GM04503 (cell line): Measurements from ENCODE around the gene PCDHGB2.
"Not testable (repeated sequence)": the region's sequence is repeated elsewhere in the genome, so short reads cannot be mapped to it uniquely, and the experiment has no call there.

Experiments used
- DNase-seq: peaks from one replicate; pipeline ENCODE4 v3.0.0-alpha.2; 2012; ENCODE audit warnings: low read depth

The PCDHGB2 gene

DNA sequence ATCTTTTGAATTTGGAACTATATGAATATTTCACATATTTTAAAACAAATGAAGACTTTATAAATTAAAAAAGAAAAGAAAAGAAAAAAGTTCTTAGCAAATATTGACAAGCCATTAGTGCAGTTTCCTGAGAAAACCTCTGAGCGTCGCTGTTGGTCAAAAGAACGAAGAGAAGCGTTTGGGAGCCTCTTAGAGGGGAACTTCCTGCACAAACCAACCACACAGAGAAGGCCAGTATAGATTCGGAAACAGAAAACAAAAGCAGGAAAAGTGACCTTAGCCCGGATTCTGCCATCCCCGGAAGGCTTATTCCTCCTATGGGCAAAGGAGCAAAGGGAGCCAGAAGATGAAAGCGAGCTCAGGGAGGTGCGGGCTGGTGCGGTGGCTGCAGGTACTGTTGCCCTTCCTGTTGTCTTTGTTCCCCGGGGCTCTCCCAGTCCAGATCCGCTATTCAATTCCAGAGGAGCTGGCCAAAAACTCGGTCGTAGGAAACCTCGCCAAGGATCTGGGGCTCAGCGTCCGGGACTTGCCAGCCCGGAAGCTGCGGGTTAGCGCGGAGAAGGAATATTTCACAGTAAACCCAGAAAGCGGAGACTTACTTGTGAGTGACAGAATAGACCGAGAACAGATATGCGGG is at the start of gene PCDHGB2:
TSS of gene PCDHGB2 (plus strand) at position 205 of the 637 bp plus-strand sequence. CDS start at position 347, 142 bp downstream.
- DNase-seq = no peak

GRCh38 chr5:141313711-141314110 is 46.1 kb upstream of the PCDHGB2 start:
- no peak for DNase-seq

DNA sequence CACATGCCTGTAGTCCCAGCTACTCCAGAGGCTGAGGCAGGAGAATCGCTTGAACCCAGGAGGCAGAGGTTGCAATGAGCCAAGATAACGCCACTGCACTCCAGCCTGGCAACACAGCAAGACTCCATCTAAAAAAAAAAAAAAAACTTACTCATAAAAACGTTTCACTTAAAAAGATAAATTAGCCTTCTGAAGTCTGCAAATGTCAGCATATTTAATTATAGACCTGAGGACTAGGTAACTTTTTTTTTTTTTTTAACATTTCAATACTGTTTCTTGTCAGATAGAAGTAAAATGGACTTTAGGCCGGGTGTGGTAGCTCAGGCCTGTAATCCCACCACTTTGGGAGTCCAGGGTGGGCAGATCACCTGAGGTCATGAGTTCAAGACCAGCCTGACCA is 42.8 kb upstream of the PCDHGB2 start:
- not testable (repeated sequence) for DNase-seq

DNA sequence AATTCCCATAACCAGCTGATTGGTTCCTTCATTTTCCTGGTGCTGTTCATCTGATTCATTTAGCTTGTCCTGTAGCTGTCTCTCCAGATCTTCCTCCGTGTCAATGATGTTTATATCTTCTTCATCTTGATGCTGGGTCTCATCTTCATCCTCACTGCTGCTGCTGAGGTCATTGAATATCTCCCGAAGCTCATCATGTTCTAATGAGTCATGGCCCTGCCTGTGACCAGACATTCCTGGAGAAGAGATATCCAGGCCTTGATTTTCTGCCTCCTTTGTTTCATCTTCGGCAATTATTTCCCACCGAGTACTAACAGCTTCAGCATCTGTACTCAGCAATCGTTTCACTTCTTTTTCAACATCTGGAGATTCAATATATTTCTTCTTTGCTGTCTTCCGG is 40.6 kb upstream of the PCDHGB2 start:
- DNase-seq = no peak

GRCh38 chr5:141319699-141320098 is 40.1 kb upstream of the PCDHGB2 start:
- no peak for DNase-seq

GRCh38 chr5:141320225-141321169 is 39.3 kb upstream of the PCDHGB2 start, which contains the start of gene TAF7:
Gene TAF7 (minus strand): TSS chr5:141320784. CDS start chr5:141320044, 740 bp downstream.
- peak; percentile 66 for DNase-seq

DNA sequence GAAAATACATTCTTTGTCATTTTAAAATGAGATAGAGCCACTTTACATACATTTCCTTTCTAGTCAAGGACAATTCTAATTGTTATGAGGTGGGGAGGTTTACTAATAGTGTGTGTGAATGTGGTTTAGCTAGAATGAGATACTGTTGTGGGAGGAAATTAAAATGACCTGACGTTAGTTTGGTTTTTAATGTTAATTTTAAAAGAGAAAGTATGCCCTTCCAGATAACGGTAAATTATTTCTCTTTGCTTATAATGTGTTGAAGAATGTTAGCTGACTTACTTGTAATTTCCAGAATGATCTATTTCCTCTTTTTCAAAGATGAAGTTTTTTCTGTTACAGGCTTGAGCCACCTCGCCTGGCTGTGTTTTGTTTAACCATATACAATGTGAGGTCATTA is 37.5 kb upstream of the PCDHGB2 start:
- DNase-seq = no peak

- no peak for DNase-seq
These were observed 33.5 kb upstream of the PCDHGB2 start for GRCh38 chr5:141326088-141326854.

DNA sequence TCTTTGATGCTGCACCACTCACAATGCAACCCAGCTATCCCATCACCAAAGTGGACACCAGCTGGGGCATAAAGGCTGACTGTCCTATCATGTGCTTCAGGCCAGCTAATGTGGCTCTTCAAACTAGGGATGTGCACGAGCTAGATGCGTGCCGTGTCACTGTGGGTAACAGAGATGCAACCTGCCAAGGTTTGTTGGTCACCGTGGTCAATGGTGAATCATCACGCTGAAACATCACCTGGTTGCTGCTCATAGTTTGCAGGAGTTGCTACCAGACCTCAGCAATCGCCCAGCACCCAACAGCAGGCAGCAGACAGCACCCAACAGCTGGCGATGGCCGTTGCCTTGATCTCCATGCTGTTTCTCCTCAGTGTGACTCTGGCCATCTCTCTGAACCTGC is 31.6 kb upstream of the PCDHGB2 start:
- DNase-seq = no peak

GRCh38 chr5:141330299-141331080 is 29.3 kb upstream of the PCDHGB2 start, which contains the start of gene PCDHGA1:
Gene PCDHGA1 (plus strand): TSS chr5:141330514.
- DNase-seq = peak; percentile 42

GRCh38 chr5:141332571-141332970 is 27.2 kb upstream of the PCDHGB2 start:
- not testable (repeated sequence) for DNase-seq

DNA sequence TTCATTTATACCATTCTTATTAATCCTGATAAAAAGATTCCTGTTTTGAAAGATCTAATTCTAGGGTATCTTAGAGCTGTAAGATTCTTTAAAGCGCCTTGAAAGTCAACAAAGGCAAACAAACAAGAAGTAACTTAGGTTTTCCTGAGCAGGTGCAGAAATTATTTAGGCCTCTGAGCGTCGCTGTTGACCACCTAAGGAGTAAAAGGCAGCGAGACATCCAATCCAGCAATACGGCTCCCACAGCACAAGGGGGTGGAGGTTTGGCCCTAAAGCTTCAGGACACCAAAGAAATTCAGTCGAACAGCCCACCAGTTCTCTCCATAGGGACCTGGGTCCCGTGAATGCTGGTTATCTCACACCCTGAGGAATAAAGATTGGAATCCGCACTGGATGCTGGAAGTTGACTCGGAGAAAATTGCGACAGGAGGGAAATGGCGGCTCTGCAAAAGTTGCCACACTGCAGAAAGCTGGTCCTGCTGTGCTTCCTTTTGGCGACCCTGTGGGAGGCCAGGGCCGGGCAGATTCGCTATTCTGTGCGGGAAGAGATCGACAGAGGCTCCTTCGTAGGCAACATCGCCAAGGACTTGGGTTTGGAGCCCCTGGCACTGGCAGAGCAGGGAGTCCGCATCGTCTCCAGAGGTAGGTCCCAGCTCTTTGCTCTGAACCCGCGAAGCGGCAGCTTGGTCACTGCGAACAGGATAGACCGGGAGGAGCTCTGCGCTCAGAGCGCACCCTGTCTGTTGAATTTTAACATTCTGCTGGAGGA is 21.1 kb upstream of the PCDHGB2 start, which contains the start of gene PCDHGA2:
TSS of gene PCDHGA2 (plus strand) at position 223 of the 769 bp plus-strand sequence.
- peak; percentile 37 for DNase-seq

DNA sequence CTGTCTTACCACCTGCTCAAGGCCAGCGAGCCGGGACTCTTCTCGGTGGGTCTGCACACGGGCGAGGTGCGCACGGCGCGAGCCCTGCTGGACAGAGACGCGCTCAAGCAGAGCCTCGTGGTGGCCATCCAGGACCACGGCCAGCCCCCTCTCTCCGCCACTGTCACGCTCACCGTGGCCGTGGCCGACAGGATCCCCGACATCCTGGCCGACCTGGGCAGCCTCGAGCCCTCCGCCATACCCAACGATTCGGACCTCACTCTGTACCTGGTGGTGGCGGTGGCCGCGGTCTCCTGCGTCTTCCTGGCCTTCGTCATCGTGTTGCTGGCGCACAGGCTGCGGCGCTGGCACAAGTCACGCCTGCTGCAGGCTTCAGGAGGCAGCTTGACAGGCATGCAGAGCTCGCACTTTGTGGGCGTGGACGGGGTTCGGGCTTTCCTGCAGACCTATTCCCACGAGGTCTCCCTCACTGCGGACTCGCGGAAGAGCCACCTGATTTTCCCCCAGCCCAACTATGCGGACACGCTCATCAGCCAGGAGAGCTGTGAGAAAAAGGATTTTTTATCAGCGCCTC is 18.9 kb upstream of the PCDHGB2 start:
- DNase-seq = not testable (repeated sequence)

DNA sequence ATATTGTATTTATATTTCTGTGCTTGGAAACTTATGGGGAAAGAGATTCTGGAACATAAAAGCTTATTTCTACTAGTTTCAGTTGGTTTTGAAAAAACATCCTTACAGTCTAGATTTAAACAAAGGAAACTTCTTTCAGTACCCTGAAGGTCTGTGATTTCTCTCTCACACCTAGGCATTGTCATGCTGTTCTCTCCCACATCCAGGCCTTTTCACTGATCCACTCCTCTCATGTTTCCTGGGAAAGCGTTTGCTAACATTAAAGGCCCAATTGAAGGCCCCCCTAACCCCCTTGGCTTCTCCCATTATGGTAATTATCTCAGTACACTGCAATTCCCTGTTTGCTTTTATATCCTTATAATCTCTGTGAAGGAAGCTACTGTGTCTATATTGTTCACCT is 17.0 kb upstream of the PCDHGB2 start:
- DNase-seq = no peak

DNA sequence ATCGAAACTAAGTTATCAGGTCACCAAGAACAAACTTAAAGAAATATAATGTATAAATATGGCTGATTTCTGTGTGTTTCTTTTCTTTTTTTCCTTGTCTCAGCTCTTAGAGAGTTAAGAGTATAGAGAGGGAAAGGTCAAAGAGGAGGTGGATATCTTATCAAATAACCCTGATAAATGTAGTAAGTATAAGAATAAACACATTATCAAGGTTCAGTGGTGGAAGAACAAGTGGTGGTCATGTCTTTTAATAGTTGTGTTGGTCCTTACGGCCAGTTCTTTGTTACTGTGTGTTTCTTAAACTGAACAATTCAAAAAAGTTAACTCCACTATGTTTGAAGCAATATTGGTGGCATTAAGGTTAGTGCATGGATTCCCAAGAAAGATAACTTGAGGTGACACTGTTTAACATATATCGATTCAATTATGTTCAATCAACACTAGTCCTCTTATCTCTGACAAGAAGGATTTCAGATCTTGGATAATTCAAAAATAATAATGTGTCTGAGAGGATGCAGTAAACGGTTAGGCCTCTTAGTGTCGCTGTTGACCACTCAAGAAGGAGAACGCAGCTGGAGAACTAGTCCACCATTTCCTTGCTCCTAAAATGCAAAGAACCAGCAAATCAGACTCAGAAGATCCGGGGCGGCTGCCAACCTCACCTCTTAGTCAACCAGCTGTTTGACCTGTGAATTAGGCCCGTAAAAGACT is 16.4 kb upstream of the PCDHGB2 start, which contains the start of gene PCDHGA3:
TSS of gene PCDHGA3 (plus strand) at position 588 of the 711 bp plus-strand sequence. CDS start 205 bp downstream, outside the sequence.
- DNase-seq = no peak

DNA sequence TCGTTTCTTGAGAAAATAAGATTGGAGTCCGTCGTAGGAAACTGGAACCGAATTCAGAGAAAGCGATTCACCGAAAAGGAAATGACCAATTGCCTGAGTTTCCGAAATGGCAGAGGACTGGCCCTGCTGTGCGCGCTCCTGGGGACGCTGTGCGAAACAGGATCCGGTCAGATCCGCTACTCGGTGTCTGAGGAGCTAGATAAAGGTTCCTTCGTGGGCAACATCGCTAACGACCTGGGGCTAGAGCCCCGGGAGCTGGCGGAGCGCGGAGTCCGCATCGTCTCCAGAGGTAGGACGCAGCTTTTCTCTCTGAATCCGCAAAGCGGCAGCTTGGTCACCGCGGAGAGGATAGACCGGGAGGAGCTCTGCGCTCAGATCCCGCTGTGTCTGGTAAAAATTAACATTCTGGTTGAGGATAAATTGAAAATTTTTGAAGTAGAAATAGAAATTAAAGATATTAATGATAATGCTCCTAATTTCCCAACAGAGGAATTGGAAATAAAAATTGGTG is 15.8 kb upstream of the PCDHGB2 start:
- DNase-seq = no peak

GRCh38 chr5:141345327-141345726 is 14.5 kb upstream of the PCDHGB2 start:
- DNase-seq = no peak

DNA sequence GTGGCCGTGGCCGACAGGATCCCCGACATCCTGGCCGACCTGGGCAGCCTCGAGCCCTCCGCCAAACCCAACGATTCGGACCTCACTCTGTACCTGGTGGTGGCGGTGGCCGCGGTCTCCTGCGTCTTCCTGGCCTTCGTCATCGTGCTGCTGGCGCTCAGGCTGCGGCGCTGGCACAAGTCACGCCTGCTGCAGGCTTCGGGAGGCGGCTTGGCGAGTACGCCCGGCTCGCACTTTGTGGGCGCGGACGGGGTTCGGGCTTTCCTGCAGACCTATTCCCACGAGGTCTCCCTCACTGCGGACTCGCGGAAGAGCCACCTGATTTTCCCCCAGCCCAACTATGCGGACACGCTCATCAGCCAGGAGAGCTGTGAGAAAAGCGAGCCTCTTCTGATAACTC is 13.8 kb upstream of the PCDHGB2 start:
- DNase-seq = not testable (repeated sequence)
